GM21737 (cell line): ENCODE measurements around the gene RAD51B.

Experiments used
- ATAC-seq: cut with Tn5 transposase; IDR thresholded peaks from one replicate; pipeline ENCODE4 v1.9.1; 2021; ENCODE audit warnings: mild to moderate bottlenecking, moderate library complexity; ENCODE audit not compliant: unreplicated experiment

RAD51B gene

GRCh38 chr14:68527329-68527851 is 707.8 kb downstream of the RAD51B start:
- ATAC-seq, result no peak

GRCh38 chr14:68528040-68528687 is 708.6 kb downstream of the RAD51B start:
- ATAC-seq, result no peak

- ATAC-seq, result no peak
These were observed 710.9 kb downstream of the RAD51B start for GRCh38 chr14:68530443-68530842.

- no peak for ATAC-seq
These were observed 712.9 kb downstream of the RAD51B start for GRCh38 chr14:68532496-68532895.

GRCh38 chr14:68534276-68534675 is 714.7 kb downstream of the RAD51B start:
- ATAC-seq, result no peak

GRCh38 chr14:68535404-68536017 is 715.9 kb downstream of the RAD51B start:
- ATAC-seq, result no peak

GRCh38 chr14:68536018-68536410 is 716.4 kb downstream of the RAD51B start:
- ATAC-seq, result no peak

GRCh38 chr14:68538639-68539038 is 719.1 kb downstream of the RAD51B start:
- ATAC-seq, result no peak

GRCh38 chr14:68539241-68539737 is 719.7 kb downstream of the RAD51B start:
- ATAC-seq, result no peak

GRCh38 chr14:68539789-68540188 is 720.2 kb downstream of the RAD51B start:
- no peak for ATAC-seq

GRCh38 chr14:68541178-68541896 is 721.8 kb downstream of the RAD51B start:
- ATAC-seq, result no peak

GRCh38 chr14:68542346-68542745 is 722.8 kb downstream of the RAD51B start:
- no peak for ATAC-seq

GRCh38 chr14:68543516-68543915 is 723.9 kb downstream of the RAD51B start:
- ATAC-seq, result no peak

- ATAC-seq, result no peak
These were observed 724.7 kb downstream of the RAD51B start for GRCh38 chr14:68544081-68544892.

GRCh38 chr14:68546839-68547238 is 727.3 kb downstream of the RAD51B start:
- no peak for ATAC-seq

- ATAC-seq, result no peak
These were observed 728.0 kb downstream of the RAD51B start for GRCh38 chr14:68547305-68548193.

GRCh38 chr14:68548194-68549076 is 728.9 kb downstream of the RAD51B start:
- no peak for ATAC-seq

- no peak for ATAC-seq
These were observed 730.7 kb downstream of the RAD51B start for GRCh38 chr14:68550338-68550715.
